NCI-H345 treated with DMSO at 0.1 percent for 48 hours (cell line): ENCODE data around the gene EFNB1.
"Not testable (repeated sequence)": the region's sequence is repeated elsewhere in the genome, so short reads cannot be mapped to it uniquely, and the experiment has no call there.

ENCODE experiments used
- DNase-seq: peaks from one replicate; lab custom pipeline; 2025; ENCODE audit not compliant: unreplicated experiment; lab: John Stamatoyannopoulos, UW

Gene EFNB1

GRCh38 chrX:68828740-68829581 lies at the start of gene EFNB1:
Gene EFNB1, plus strand, starts transcription at chrX:68829021. Its CDS starts 756 bp downstream, at chrX:68829777.
- DNase-seq = peak; percentile 73

- not testable (repeated sequence) for DNase-seq
These were observed 47.5 kb upstream of the EFNB1 start for GRCh38 chrX:68781295-68781694.

DNA sequence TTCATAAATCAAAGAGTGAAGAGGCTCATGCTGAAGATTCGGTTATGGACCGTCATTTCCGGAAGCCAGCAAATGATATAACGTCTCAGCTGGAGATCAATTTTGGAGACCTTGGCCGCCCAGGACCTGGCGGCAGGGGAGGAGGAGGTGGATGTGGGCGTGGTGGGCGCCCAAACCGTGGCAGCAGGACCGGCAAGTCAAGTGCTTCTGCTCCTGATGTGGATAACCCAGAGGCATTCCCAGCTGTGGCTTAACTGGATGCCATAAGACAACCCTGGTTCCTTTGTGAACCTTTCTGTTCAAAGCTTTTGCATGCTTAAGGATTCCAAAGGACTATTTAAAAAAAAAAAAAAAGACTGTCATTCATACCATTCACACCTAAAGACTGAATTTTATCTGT lies 44.0 kb upstream of the EFNB1 start:
- DNase-seq = no peak

- DNase-seq = not testable (repeated sequence)
These were observed 42.2 kb upstream of the EFNB1 start for GRCh38 chrX:68786581-68786980.

DNA sequence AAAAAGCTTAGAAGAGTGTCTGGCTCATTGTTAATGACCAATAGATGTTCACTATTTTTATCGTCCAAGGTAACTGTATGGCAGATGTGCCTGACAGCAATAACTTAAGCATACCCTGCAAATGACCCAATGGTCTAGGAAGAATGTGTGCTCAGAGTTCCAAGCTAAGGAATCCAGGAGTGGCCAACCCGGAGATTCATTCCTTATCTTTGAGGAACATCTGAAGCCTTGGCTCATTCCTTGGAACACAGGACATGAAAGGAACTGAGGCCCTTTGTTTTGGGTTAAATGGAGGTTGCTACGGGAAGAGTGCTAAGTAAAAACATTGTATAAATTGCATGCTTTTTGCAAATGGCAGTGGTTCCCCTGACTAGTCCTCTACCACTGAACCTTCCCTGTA lies 38.9 kb upstream of the EFNB1 start:
- DNase-seq = no peak

DNA sequence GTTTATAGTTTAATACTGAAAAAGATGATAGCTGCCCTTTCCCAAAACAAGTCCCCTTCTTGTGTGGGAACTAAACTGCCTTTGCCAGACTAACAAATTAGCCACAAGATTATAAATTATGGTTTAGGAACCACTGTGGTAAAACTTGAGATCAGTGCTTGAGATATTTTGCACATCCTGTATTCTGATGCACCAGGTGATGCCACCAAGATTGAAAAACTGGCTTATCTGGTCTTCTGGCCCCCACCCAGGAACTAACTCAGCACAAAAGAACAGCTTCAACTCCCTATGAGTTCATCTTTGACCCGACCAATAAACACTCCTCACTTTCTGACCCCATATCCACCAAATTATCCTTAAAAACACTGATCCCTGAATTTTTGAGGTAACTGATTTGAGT lies 36.7 kb upstream of the EFNB1 start:
- no peak for DNase-seq

- no peak for DNase-seq
These were observed 34.4 kb upstream of the EFNB1 start for GRCh38 chrX:68794461-68794860.

- DNase-seq = no peak
These were observed 33.1 kb upstream of the EFNB1 start for GRCh38 chrX:68795741-68796140.

DNA sequence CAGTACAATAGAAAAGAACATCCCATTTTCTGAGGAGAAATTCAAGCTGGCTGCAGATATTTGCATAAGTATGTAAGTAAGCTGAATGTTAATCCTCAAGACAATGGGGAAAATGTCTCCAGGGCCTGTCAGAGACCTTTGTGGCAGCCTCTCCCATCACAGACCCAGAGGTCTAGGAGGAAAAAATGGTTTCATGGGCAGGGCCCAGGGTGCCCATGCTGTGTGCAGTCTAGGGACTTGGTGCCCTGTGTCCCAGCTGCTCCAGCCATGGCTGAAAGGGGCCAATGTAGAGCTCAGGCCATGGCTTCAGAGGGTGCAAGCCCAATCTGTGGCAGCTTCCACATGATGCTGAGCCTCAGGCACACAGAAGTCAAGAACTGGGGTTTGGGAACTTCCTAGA lies 30.4 kb upstream of the EFNB1 start:
- not testable (repeated sequence) for DNase-seq

DNA sequence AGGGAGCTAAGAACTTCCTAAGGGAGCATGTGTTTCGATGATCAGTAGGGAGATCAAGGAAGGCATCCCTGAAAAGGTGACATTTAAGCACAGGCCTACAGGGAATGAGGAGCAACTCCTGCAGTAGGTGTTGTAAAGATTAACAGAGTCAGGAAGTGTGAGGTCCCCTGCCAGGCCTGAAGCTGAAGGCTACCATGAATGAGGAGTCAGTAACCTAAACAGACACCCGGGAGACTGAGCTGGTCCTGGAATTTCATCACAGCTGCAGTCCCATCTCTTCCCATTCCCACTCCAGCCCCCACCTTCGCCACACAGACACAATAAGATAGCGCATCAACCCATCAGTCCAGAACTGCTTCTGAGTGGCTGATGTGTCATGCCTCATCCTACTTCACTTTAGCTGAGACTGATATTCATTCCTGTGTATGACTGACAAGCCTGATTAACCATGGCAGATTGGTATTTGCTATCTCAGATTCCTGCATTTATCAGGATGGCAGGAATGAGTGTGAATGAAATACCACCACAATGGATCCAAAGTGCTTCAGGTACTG lies 27.0 kb upstream of the EFNB1 start:
- DNase-seq = no peak

DNA sequence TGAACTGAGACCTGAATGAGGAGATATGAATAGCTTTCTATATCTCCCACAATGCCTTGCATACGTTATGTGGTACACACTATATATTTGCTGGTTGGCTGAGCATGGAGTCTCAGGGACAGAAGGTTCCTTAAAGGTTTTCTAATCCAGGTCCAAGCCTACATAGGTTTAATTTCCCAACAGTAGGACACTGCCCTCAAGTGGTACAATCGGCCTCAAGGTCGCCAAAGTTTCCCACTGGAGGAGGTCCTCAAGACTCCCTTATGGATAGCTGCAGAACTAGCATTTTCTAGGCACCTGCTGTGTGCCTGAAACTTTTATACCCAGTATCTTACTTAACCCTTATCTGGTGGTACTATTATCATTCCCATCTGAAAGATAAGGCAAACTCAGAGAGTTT lies 21.0 kb upstream of the EFNB1 start:
- no peak for DNase-seq

DNA sequence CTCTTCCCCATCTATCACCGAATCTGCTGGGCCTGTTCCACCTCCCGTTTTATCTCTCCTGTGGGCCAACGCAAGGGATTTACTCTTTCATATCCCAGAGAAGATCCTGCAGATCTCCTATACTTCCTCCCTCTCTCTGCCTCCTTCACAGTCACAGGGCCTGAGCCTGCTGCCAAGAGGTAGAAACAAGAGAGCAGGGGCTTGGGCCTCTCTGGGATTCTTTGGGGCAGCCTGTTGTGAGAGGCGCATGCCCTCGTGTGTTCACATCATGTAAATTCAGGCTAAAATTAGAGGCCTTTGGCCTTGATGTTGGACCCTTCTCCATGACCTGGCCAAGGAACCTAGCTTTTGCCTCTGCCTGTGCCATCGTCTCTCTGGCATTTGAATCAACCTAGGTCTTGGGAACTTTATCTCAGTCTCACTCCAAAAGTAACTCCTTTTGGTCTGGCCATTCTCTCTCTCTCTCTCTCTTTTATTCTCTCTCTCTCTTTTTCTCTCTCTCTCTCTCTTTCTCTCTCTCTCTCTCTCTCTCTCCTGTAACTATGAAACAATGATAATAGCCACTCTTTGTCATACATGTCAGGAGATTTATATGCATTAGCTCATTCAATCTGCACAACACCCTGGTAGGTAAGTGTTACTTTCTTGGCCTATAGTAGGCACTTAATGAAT lies 20.0 kb upstream of the EFNB1 start:
- no peak for DNase-seq

DNA sequence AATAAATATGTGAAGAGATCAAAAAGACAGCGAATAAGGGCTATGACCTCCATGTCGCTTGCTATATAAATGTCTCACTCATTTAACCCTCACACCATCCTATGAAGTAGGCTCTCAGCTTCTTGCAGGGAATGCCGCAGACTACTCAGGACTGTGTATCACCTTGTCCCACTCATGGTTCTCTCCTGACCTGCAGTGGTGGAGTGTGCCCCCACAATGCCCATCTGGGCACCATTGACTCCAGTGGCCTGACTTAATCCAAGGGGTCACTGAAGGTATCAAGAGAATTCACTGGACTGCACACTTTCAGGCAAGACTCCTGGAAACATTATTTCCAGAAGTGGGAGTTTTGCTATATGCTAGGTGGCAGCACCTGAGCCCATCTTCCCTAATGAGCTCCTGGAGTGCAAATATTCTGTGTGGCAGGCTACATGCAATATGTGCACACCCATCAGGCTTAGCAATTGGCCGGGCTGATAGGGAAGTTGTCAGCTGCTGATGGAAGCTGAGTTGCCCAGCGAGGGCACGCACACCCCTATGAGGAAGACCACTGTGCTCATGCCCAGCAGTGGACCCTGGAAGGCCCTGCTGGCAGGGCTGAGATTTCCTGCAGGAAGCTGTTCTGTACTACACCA lies 8.2 kb upstream of the EFNB1 start:
- DNase-seq = no peak

DNA sequence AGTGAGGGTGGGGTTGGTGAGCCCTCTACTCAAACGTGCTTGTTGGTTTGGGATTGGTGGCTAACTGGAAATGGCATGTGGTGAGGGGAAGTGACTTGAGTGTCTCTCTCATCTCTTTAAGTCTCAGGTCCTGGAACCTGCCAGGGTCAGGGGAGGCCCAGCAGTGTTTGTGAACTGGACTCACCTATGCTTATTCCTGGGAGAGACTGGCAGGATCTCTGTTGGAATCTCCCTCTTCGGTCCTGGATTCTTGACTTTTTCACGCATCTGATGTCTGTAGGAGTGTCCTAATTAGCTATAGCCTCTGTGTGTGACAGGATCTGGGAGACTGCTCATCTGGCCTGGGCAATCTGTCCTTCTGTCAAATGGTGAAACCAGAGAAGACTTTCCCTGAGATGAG lies 7.2 kb upstream of the EFNB1 start:
- no peak for DNase-seq

DNA sequence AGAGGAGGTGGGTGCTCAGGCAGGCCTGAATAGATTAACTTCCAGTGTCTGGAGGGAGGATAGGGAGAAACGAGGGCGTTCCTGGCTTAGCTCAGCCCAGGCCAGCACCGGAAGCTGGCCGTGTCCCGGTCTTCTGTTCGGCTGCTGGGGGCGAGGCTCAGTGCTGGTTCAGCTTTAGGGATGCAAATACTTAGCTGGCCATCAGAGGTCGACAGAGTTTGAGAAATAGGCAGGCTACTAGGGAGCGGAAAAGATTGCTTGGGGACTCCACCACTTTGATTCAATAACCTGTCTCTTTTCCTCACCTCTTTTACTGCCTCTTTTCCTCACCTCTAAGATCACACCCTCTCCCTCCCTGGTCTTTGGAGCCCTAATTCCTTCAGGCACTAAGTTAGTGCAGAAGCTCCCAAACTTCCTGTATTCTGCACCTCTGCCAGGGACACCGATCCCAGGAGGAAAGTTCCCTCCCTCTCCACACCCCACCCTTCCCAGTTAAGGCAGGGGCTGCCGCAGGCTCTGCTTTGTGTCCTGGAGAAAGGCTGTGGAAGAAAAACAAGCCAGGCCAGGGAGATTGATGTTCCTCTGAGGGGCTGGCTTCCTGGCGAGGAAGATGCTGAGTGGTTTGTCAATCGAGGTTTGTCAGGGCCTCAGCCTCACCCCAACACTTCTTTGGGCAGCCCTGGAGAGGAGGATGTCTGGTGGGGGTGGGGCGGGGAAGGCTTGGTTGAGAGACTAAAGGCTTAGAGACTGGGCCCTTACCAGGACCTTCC lies 6.0 kb upstream of the EFNB1 start:
- no peak for DNase-seq

DNA sequence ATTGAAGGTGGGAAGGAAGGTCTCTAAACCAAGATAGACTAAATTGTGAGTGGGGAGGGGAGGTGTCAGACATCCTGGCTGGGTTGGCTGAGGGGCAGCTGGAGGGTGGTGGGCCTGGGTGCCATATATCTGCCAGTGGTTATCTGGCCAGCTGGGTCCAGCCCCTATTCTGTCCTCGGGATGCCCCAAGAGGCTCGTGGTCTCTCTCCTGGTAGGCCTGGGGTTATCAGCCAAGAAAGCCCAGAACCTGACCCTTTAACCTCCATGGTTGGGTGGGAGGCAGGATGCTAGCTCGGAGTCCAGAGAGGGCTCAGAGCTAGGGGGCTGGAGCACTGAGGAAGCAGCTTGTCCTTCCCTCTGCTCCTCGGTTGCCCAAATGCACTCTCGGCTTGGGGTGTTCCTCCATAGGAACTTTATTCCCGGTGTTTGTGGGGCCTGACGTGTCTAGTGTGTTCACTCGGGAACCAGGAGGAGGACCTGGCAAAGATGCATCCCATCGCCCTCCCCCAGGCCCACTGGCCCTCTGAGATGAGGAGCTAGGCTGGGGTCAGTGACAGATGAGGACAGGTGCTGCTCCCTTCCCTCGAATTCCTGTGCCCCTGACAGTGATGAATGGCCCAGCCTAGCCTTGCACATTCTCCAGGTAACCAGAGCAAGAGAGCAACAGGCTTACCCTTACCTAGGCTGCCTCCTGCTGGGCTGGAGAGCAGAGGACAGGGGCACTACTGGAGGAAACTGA lies 5.2 kb upstream of the EFNB1 start:
- no peak for DNase-seq

GRCh38 chrX:68824152-68824433 lies 4.7 kb upstream of the EFNB1 start:
- DNase-seq = no peak

- no peak for DNase-seq
These were observed 4.2 kb upstream of the EFNB1 start for GRCh38 chrX:68824565-68825125.

GRCh38 chrX:68826113-68826980 lies 2.5 kb upstream of the EFNB1 start:
- DNase-seq = no peak
